ENCODE measurements around the gene ZFPL1. TPM values are rescaled to one million over a fixed set of nuclear protein-coding genes. Genes with fewer than 3 reads are reported as not detected.
A peak's percentile ranks its signal among the peaks of the same experiment; 100 is the strongest.

The ZFPL1 gene
- total and polyA plus RNA-seq, 10 of the 15 experiments (the other 5 are each of a cell fraction or from before 2014, with no cell fraction given): 2.2 to 37.8 (median 27.0) TPM

DNA sequence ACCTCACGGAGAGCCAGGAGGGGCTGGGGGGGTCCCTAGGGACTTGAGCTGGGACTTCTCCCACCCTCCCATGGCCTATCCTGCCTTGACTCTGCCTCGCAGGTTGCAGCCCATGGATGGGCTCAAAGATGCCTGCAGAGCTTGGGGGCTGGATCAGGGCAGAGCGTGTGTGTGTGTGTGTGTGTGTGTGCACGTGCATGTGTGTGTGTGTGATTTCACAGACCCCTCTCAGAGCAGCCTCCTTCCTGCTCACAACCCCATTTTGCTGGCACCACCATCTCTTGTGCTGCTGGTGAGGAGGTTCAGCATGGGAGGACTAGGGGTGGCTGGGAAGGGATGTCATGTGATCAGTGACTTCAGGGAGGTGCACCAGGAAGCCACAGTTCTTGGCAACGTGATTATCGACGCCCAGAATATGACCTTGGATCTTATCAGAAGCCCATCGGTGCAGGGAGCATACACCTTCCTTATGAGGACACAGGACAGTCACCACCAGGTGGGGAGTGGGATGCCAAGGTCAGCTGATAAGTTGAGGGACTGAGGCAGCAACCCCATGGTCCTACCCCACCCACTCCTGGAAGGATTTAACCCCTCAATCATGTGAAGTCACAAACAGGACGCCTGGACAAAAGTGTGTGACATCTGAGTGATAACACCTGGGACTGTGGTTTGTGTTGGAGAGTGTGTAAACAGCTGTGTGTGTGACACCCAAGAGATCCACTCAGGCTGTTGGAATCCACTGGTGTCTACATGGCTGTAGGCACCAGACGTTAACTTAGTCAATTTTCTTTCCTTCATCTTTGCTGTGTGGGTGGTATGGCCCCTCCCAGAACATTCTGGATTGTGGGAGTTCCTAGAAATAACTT lies 23.8 kb upstream of the ZFPL1 start:
- no peaks in the 10 kb centered on the region for H3K9me3 ChIP-seq (replicated peaks; ENCODE audit: control insufficient read depth, insufficient read depth, low read length)
- no peaks in the 10 kb centered on the region for H3K79me2 ChIP-seq (ENCODE audit: control insufficient read depth, insufficient read depth, low read length)
- no peak overlapping the region for H3K9ac ChIP-seq (ENCODE audit: control insufficient read depth, insufficient read depth, low read length)
- DNase-seq (ENCODE audit: low read depth, low spot score): no peak
- no peak overlapping the region; the same call in 1 of the 2 replicates for H2AFZ ChIP-seq (ENCODE audit: control insufficient read depth, low read depth, low read length)
- ChIA-PET POLR2A (no interaction called here), SMC1A (ENCODE audit: uncharacterized antibody, unreplicated experiment) (no interaction called here), RAD21 (ENCODE audit: unreplicated experiment) (no interaction called here), CTCF (interaction anchor here (1.1 kb wide), 2 partner anchors 57 to 213 kb away, joined by 3 read pairs; partner anchors contain the start of gene ZNHIT2)
- intact Hi-C loops (cut with micrococcal nuclease; ENCODE audit: unreplicated experiment) (no loop called here), in situ Hi-C loops (cut with MboI) (no loop called here)
- no peaks in the 10 kb centered on the region for H3K36me3 ChIP-seq (ENCODE audit: control insufficient read depth in 2 of 2, insufficient read depth in 2 of 2, low read length in 1 of 2)
- no peak overlapping the region for H3K27ac ChIP-seq (ENCODE audit: control insufficient read depth, insufficient read depth)
- peaks cover 24% of the 10 kb centered on the region for H3K4me1 ChIP-seq (ENCODE audit: control insufficient read depth, insufficient read depth, low read length)
- FAIRE-seq: no peak
- ATAC-seq: 0 out of 3 replicates have a peak, but pooled peaks have one; percentile 12
- no peak overlapping the region for H3K4me3 ChIP-seq
- no TSS peak for BruUV-seq (replicated peaks)
- H3K27me3 ChIP-seq (replicated peaks in 1 of 2; ENCODE audit: control insufficient read depth in 2 of 2, insufficient read depth in 2 of 2, low read length in 1 of 2): no peaks in the 10 kb centered on the region
- no peak overlapping the region for H3K4me2 ChIP-seq (ENCODE audit: control insufficient read depth, insufficient read depth)
- H4K20me1 ChIP-seq (ENCODE audit: control insufficient read depth, insufficient read depth): no peaks in the 10 kb centered on the region
- WGBS (ENCODE audit: insufficient coverage, insufficient replicate concordance, low lambda C conversion rate, missing lambda C conversion rate): 37% methylated on average over 10 of the region's 10 CpGs
- TF ChIP-seq, protein P1, sequence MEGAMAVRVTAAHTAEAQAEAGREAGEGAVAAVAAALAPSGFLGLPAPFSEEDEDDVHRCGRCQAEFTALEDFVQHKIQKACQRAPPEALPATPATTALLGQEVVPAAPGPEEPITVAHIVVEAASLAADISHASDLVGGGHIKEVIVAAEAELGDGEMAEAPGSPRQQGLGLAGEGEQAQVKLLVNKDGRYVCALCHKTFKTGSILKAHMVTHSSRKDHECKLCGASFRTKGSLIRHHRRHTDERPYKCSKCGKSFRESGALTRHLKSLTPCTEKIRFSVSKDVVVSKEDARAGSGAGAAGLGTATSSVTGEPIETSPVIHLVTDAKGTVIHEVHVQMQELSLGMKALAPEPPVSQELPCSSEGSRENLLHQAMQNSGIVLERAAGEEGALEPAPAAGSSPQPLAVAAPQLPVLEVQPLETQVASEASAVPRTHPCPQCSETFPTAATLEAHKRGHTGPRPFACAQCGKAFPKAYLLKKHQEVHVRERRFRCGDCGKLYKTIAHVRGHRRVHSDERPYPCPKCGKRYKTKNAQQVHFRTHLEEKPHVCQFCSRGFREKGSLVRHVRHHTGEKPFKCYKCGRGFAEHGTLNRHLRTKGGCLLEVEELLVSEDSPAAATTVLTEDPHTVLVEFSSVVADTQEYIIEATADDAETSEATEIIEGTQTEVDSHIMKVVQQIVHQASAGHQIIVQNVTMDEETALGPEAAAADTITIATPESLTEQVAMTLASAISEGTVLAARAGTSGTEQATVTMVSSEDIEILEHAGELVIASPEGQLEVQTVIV (IDR thresholded peaks at IDR 0.05; ENCODE audit: borderline replicate concordance, partially characterized antibody): no peak
- no peak for TF ChIP-seq CHD4 (IDR thresholded peaks at IDR 0.05)
- TF ChIP-seq, protein P2, sequence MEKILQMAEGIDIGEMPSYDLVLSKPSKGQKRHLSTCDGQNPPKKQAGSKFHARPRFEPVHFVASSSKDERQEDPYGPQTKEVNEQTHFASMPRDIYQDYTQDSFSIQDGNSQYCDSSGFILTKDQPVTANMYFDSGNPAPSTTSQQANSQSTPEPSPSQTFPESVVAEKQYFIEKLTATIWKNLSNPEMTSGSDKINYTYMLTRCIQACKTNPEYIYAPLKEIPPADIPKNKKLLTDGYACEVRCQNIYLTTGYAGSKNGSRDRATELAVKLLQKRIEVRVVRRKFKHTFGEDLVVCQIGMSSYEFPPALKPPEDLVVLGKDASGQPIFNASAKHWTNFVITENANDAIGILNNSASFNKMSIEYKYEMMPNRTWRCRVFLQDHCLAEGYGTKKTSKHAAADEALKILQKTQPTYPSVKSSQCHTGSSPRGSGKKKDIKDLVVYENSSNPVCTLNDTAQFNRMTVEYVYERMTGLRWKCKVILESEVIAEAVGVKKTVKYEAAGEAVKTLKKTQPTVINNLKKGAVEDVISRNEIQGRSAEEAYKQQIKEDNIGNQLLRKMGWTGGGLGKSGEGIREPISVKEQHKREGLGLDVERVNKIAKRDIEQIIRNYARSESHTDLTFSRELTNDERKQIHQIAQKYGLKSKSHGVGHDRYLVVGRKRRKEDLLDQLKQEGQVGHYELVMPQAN (conservative IDR thresholded peaks at IDR 0.05): no peak
- no peak for TF ChIP-seq PAX8 (IDR thresholded peaks at IDR 0.05)
- TF ChIP-seq SMC3 (IDR thresholded peaks at IDR 0.05; ENCODE audit: borderline replicate concordance, low read length): no peak
- TF ChIP-seq, protein P3, sequence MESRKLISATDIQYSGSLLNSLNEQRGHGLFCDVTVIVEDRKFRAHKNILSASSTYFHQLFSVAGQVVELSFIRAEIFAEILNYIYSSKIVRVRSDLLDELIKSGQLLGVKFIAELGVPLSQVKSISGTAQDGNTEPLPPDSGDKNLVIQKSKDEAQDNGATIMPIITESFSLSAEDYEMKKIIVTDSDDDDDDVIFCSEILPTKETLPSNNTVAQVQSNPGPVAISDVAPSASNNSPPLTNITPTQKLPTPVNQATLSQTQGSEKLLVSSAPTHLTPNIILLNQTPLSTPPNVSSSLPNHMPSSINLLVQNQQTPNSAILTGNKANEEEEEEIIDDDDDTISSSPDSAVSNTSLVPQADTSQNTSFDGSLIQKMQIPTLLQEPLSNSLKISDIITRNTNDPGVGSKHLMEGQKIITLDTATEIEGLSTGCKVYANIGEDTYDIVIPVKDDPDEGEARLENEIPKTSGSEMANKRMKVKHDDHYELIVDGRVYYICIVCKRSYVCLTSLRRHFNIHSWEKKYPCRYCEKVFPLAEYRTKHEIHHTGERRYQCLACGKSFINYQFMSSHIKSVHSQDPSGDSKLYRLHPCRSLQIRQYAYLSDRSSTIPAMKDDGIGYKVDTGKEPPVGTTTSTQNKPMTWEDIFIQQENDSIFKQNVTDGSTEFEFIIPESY (IDR thresholded peaks at IDR 0.05): no peak
- no peak for TF ChIP-seq ZNF274 (IDR thresholded peaks at IDR 0.05; ENCODE audit: insufficient read depth, insufficient read length)
- TF ChIP-seq RAD21 (IDR thresholded peaks at IDR 0.05; ENCODE audit: insufficient read depth, low read depth, low read length): no peak
- TF ChIP-seq ETV6 (conservative IDR thresholded peaks at IDR 0.05 in 1 of 2, IDR thresholded peaks at IDR 0.05 in 1 of 2; ENCODE audit: borderline replicate concordance in 1 of 2, low read depth in 1 of 2): no peak
- no peak for TF ChIP-seq EGR1 (IDR thresholded peaks at IDR 0.05; ENCODE audit: borderline replicate concordance in 1 of 2, low read depth in 2 of 2, low read length in 2 of 2)
- 0 out of 4 replicates have a peak, but pooled peaks of 1 of the 2 experiments have one; percentile 14 for TF ChIP-seq BHLHE40 (IDR thresholded peaks at IDR 0.05; ENCODE audit: borderline replicate concordance in 1 of 2, low read depth in 2 of 2, low read length in 1 of 2)
- no peak for TF ChIP-seq CHD2 (IDR thresholded peaks at IDR 0.05; ENCODE audit: borderline replicate concordance, low read depth, low read length)

Data from GM12878 (cell line).